Measurements from ENCODE around the gene ICAM3.

GRCh38 chr19:10362259-10362658 is 22.8 kb upstream of the ICAM3 start:
- no peak for TF ChIP-seq REST (IDR thresholded peaks at IDR 0.05; ENCODE audit: insufficient read depth in 1 of 2, low read depth in 2 of 2, low read length in 2 of 2)
- TF ChIP-seq TAF1 (IDR thresholded peaks at IDR 0.05; ENCODE audit: borderline replicate concordance, insufficient read depth, low read length): no peak
- TF ChIP-seq SIN3A (IDR thresholded peaks at IDR 0.05; ENCODE audit: borderline replicate concordance, insufficient read depth, low read length): no peak
- no peak for TF ChIP-seq POLR2AphosphoS5 (IDR thresholded peaks at IDR 0.05; ENCODE audit: low read depth, low read length)
- TF ChIP-seq FOXP2 (optimal IDR thresholded peaks at IDR 0.05; ENCODE audit: borderline replicate concordance, extremely low read depth, extremely low read length, insufficient read depth): no peak

All from PFSK-1 (cell line).